GM04504 (cell line): ENCODE results near the gene TOP1.

Experiments used
- DNase-seq: peaks from one replicate; pipeline ENCODE4 v3.0.0-alpha.2; 2012; ENCODE audit warnings: low read depth

TOP1 gene

DNA sequence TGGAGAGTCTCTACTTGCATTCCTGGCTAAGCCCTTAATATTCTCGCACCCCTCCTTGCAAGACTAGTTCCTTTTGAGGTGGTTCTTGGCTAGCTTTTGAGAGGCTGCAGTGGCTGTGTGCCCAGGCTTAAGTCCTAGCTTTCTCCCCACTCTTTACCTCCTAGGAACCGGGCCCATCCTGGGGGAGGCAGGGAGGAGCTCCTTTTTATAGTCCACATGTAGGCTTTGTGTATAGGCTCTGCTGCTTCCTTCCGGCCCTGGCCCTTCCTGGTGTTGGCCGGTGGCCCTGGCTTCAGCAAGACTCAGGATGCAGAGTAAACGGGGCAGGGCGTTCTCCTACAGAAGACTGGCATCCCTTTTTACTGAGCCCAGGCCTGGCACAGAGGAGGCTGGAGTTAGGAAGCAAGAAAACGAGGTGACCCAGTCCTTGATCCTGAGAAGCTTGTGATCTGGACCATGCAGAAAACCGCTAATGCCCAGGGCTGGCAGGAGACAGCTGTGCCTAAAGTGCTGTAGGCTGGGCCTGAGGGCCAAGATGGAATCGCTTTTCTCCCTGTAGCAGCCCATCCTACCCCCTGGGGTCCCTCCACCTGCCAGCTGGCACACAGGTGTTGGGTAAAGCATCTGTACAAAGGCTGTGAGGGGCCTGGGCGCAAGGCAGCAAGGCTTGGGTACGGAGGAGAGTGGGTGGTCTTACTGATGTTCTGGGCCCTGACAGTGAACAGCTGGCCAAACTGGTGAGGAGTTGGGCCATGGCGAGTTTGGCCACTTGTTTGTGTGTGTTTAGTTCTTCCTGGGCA lies 117.4 kb downstream of the TOP1 start:
- DNase-seq, result no peak

DNA sequence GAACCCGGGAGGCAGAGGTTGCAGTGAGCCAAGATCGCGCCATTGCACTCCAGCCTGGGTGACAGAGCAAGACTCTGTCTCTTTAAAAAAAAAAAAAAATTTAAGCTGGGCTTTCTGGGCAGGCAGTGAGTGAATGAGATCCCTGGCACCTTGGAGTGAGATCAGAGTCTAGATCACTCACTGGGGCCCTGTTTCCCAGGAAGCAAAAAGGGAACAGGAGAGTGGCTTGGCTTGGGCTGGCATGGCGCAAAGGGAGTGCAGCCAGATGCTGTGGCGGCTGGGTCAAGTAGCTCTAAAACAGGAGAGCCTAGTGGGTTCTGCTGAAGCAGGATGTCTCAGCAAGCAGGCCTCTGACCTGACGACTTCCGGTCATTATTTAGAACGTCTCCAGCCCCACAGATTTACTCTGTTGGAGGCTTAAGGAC lies 119.2 kb downstream of the TOP1 start:
- no peak for DNase-seq

GRCh38 chr20:41148942-41149341 lies 120.3 kb downstream of the TOP1 start:
- DNase-seq, result no peak

DNA sequence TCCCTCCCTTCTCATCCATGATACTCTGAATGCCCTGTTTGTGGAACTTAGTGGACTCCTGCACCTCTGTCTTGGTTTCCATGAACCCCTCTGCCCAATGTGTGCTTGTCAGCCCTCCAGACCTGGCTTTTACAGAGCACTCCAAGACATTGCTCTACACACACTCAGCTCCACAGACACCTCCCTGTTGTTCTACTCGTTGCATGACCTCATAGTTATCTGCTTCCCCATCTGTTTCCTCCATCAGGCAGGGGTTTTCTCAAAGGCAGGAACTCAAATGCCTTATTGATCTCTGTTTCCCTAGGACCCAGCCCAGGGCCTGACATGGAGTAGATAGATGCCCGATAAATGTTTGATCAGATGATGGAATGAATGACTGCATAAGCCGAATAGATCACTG lies 122.0 kb downstream of the TOP1 start:
- no peak for DNase-seq

DNA sequence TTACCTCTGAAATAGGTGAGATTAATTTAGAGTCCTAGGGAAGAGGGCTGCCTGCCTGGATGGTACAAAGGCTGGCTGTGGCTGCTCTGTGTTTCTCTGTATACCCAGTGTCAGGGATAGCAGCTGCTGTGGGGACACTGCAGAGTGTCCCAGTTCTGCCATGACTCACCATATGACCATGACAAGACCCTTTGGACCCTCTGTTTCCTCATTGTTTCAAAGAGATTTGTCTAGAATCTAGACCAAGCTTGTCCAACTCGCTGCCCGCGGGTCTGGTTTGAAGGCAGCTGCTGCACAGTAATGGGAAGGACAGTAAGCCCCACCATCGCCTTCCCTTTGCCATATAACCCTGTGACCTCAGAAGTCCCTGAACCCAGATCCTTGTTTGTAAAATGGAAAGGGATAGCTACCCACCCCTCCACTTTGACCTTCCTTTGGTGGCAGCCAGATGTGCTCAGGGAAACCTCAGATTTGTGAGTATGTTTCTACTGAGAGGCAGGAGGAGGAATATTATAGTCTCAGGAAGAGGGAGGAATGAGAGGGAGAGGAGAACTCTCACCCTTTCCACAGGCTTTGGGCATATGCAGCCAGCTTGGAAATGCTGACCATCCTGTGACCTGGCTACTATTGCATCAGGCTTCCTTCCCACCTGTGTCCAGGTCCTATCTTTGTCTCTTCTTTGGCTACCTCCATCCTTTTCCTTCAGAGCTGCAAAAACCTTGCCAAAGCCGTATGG lies 122.7 kb downstream of the TOP1 start:
- DNase-seq, result no peak

GRCh38 chr20:41152108-41152757 lies 123.6 kb downstream of the TOP1 start:
- no peak for DNase-seq

- no peak for DNase-seq
Observed at GRCh38 chr20:41154436-41155176, 126.0 kb downstream of the TOP1 start.

DNA sequence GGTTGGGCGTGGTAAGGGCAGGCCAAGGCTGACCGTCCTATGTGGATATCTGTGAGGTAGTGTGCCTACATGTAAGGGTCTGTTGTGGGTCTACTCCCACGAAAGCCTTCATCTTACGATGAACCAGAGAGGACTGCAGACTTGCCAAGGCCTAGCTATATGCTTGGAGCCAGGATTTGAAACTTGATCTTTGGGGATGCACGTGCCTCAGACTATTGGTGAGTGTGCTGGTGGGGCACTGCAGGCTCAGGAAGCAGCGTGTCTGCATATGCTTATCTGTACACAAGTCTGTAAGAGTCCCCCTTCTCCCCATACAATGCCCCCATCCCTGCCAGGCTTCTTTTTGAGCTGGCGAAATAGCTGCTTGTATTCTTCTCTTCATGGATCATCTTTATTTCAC lies 126.6 kb downstream of the TOP1 start:
- DNase-seq, result no peak

DNA sequence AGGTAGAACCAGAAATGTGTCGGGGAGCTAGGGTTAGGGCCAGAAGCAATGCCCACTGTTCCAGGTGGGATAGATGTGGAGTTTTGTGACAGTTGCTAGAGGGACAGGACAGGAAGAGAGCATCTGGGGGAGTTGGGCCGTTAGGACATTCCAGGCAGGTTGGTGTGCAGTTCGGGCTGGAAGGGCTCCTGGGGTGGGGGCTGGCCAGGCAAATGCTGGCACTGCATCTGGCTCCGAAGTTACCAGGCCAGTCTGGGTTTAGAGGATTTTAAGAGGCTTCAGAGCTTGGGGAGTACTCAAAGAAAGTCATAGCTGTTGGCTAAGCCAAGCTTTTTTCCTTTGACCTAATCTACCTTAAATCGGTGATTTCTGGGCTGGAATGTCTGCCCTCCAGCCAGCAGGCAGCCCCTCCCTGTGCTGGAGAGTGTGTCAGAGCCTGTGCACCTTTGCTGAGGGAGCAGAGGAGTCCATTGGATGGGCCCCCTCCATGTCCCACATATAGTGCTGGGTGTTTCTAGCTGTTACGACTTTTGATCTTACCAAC lies 129.5 kb downstream of the TOP1 start:
- no peak for DNase-seq

DNA sequence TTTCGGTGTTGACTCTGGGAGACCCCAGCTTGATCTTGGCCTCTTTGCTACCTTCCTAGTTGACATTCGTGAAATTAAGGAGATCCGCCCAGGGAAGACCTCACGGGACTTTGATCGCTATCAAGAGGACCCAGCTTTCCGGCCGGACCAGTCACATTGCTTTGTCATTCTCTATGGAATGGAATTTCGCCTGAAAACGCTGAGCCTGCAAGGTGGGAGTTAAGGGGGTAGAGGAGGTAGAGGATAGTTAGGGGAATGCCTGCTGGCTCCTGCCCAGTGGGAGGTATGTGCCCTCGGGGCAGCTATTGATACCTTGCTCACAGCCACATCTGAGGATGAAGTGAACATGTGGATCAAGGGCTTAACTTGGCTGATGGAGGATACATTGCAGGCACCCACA lies 130.9 kb downstream of the TOP1 start:
- no peak for DNase-seq

DNA sequence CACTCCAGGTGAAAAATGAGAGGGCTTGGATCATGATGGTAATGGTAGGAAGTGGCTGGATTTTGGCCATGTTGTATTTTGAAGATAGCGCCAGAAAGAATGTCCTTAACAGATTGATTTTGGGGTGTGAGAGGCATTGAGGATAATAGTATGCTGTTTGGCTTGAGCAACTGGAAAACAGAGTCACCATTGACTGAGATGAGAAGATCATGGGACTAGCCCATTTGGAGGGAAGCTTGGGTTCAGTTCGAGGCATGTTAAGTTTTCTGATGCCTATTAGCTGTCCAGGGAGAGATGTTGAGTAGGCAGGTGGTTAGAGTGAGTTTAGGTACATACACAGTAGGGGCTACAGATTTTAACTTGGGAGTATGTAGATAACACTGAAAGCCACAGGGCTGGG lies 132.1 kb downstream of the TOP1 start:
- DNase-seq, result no peak

- DNase-seq, result no peak
Observed at GRCh38 chr20:41161886-41162285, 133.3 kb downstream of the TOP1 start.

DNA sequence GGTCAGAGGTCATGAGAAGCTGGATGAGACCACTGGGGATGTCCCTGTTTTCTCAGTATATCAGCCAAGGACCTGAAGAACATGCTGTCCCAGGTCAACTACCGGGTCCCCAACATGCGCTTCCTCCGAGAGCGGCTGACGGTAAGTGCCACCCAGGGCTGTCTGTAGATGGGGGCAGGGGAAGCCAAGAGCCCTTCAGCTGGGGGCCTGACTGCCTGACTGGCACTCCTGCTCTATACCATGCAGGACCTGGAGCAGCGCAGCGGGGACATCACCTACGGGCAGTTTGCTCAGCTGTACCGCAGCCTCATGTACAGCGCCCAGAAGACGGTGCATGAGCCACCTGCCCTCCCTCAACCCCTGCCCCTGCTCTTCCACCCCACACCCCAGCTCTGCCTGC lies 133.8 kb downstream of the TOP1 start:
- no peak for DNase-seq

GRCh38 chr20:41163821-41164220 lies 135.2 kb downstream of the TOP1 start:
- no peak for DNase-seq

GRCh38 chr20:41165001-41165882 lies 136.6 kb downstream of the TOP1 start:
- DNase-seq, result no peak

DNA sequence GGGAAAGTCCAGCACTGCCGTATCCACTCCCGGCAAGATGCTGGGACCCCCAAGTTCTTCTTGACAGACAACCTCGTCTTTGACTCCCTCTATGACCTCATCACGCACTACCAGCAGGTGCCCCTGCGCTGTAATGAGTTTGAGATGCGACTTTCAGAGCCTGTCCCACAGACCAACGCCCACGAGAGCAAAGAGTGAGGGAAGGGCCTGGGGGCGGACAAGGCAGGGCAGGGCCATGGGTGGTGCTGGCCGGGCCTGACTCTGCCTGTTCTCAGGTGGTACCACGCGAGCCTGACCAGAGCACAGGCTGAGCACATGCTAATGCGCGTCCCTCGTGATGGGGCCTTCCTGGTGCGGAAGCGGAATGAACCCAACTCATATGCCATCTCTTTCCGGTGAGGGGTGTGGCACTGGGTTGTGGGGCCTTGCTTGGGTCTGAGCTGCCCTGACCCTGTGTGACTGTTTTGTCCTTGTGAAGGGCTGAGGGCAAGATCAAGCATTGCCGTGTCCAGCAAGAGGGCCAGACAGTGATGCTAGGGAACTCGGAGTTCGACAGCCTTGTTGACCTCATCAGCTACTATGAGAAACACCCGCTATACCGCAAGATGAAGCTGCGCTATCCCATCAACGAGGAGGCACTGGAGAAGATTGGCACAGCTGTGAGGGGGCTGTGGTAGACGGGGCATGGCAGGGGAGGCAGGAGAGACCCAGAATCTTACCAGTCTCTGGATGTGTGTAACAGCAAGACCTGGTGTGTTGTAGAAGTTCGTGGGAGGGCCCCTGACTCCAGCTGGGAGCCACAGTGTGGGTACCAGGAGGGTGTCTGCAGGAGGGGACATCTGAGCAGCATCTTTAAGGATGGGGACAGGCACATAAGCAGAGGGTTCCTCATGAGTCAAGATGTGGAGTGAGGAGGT lies 137.8 kb downstream of the TOP1 start:
- no peak for DNase-seq

DNA sequence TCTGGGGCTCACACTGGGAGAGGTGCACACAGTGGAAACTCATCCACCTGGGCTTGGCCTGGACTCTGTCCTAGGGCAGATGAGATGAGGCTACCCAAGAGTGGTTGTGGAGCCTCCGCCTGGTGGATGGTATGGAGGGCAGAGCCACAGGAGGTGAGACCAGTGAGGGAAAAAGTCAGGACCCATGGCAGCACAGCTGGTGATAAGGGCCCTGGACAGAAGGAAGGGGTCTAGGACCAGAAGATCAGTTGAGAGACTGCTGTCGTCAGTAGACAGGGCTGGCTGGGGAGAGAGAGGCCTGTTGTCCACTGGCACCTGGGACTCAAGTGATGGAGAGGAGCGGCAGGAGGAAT lies 138.5 kb downstream of the TOP1 start:
- no peak for DNase-seq

GRCh38 chr20:41167481-41168253 lies 139.0 kb downstream of the TOP1 start:
- DNase-seq, result no peak
